MCF 10A (cell line): ENCODE results near the gene RPTOR. TPM values are rescaled to one million over a fixed set of nuclear protein-coding genes. Genes with fewer than 3 reads are reported as not detected.

Source experiments
- BruUV-seq: library from RNA; stranded (reverse); fragments of 400-500 nt; replicated peaks from 2 replicates; lab custom pipeline; 2021; lab: Mats Ljungman, UMichigan
- CTCF ChIA-PET: fragments of 300-600 bp; sonication (Branson Sonifier 250); formaldehyde crosslinking; extraction: SDS; loops from one replicate; lab custom pipeline; 2021; ENCODE audit warnings: antibody characterized with exemption, inconsistent platforms; lab: Yijun Ruan, JAX
- POLR2A ChIA-PET: fragments of 300-600, 350-650 bp; sonication (Branson Sonifier 250); formaldehyde crosslinking; extraction: SDS; loops from one replicate; lab custom pipeline; 2020; ENCODE audit warnings: antibody characterized with exemption, inconsistent platforms; lab: Yijun Ruan, JAX
- DNase-seq: peaks from one replicate; pipeline ENCODE4 v3.0.0-alpha.2; 2018; ENCODE audit not compliant: unreplicated experiment
- H3K27ac Mint-ChIP-seq: one replicate; pipeline ENCODE4 v1.8.0; 2022; ENCODE audit warnings: mild to moderate bottlenecking, low read depth, mixed read lengths; ENCODE audit not compliant: unreplicated experiment
- H3K27me3 Mint-ChIP-seq: one replicate; pipeline ENCODE4 v1.8.0; 2022; ENCODE audit warnings: mixed read lengths; ENCODE audit not compliant: insufficient read depth, unreplicated experiment
- H3K36me3 Mint-ChIP-seq: one replicate; pipeline ENCODE4 v1.8.0; 2022; ENCODE audit warnings: mild to moderate bottlenecking, moderate library complexity, mixed read lengths; ENCODE audit not compliant: insufficient read depth, unreplicated experiment
- H3K4me1 Mint-ChIP-seq: one replicate; pipeline ENCODE4 v1.8.0; 2022; ENCODE audit warnings: mixed read lengths; ENCODE audit not compliant: insufficient read depth, unreplicated experiment
- H3K4me3 Mint-ChIP-seq: one replicate; pipeline ENCODE4 v1.8.0; 2022; ENCODE audit warnings: mild to moderate bottlenecking, moderate library complexity, mixed read lengths; ENCODE audit not compliant: unreplicated experiment
- H3K9me3 Mint-ChIP-seq: one replicate; pipeline ENCODE4 v1.8.0; 2022; ENCODE audit warnings: mixed read lengths; ENCODE audit not compliant: unreplicated experiment
- CTCF ChIP-seq: fragments of 200-600 bp; IDR thresholded peaks from one replicate; pipeline ENCODE4 v1.8.0; 2022; ENCODE audit warnings: antibody characterized with exemption, mild to moderate bottlenecking; ENCODE audit not compliant: unreplicated experiment
- intact Hi-C: fragments of 100-400 bp; cut with micrococcal nuclease; formaldehyde crosslinking; loops from 2 replicates; pipeline ENCODE4 v1.14.1; 2022
- total RNA-seq: library from RNA; stranded (reverse); gene quantifications from 2 replicates; pipeline ENCODE4 v1.2.3, GENCODE V29; 2022

Gene RPTOR
- total RNA-seq, 1 experiment from 2014 or later, result 41.3 TPM

GRCh38 chr17:80905586-80906230 lies 361.1 kb downstream of the RPTOR start:
- ChIA-PET POLR2A (no interaction called here), CTCF (interaction anchor here (0.6 to 1.2 kb wide), 4 partner anchors 10 to 194 kb away, joined by 3 to 4 read pairs (median 4); no protein-coding TSS in a partner anchor)
- Mint-ChIP-seq H3K4me3 (no peak overlapping the region), H3K36me3 (peaks cover 20% of the 10 kb centered on the region), H3K4me1 (peaks cover 15% of the 10 kb centered on the region), H3K27ac (no peak overlapping the region), H3K27me3 (no peaks in the 10 kb centered on the region), H3K9me3 (no peaks in the 10 kb centered on the region)
- TF ChIP-seq CTCF, result no peak
- BruUV-seq, result no TSS peak
- intact Hi-C loops, result no loop called here
- no peak for DNase-seq

GRCh38 chr17:80906364-80907259 lies 362.0 kb downstream of the RPTOR start:
- no peak overlapping the region for H3K27ac Mint-ChIP-seq
- no peaks in the 10 kb centered on the region for H3K27me3 Mint-ChIP-seq
- peaks cover 6% of the 10 kb centered on the region for H3K4me1 Mint-ChIP-seq
- H3K9me3 Mint-ChIP-seq, result no peaks in the 10 kb centered on the region
- intact Hi-C loops, result no loop called here
- no peak for TF ChIP-seq CTCF
- CTCF ChIA-PET, result interaction anchor here (0.7 to 1.2 kb wide), 3 partner anchors 8 to 14 kb away, joined by 3 to 4 read pairs (median 3); no protein-coding TSS in a partner anchor
- BruUV-seq, result no TSS peak
- H3K4me3 Mint-ChIP-seq, result no peak overlapping the region
- no peak for DNase-seq
- POLR2A ChIA-PET, result interaction anchor here (0.6 kb wide), 1 partner anchor 241 kb away, joined by 3 read pairs; no protein-coding TSS in a partner anchor
- peaks cover 23% of the 10 kb centered on the region for H3K36me3 Mint-ChIP-seq

GRCh38 chr17:80907281-80907680 lies 362.6 kb downstream of the RPTOR start:
- no TSS peak for BruUV-seq
- no peaks in the 10 kb centered on the region for H3K9me3 Mint-ChIP-seq
- intact Hi-C loops, result no loop called here
- no peak overlapping the region for H3K27ac Mint-ChIP-seq
- TF ChIP-seq CTCF, result no peak
- DNase-seq, result no peak
- CTCF ChIA-PET, result interaction anchor here (0.7 kb wide), 1 partner anchor 9 kb away, joined by 3 read pairs; no protein-coding TSS in a partner anchor
- peaks cover 24% of the 10 kb centered on the region for H3K36me3 Mint-ChIP-seq
- H3K4me3 Mint-ChIP-seq, result no peak overlapping the region
- POLR2A ChIA-PET, result interaction anchor here (0.6 kb wide), 1 partner anchor 242 kb away, joined by 3 read pairs; no protein-coding TSS in a partner anchor
- no peaks in the 10 kb centered on the region for H3K4me1 Mint-ChIP-seq
- H3K27me3 Mint-ChIP-seq, result no peaks in the 10 kb centered on the region

- Mint-ChIP-seq H3K36me3 (peaks cover 30% of the 10 kb centered on the region), H3K4me3 (no peak overlapping the region), H3K27me3 (no peaks in the 10 kb centered on the region), H3K27ac (no peak overlapping the region), H3K9me3 (no peaks in the 10 kb centered on the region), H3K4me1 (no peaks in the 10 kb centered on the region)
- CTCF ChIA-PET, result no interaction called here
- POLR2A ChIA-PET, result interaction anchor here (1.1 kb wide), 1 partner anchor 16 kb away, joined by 5 read pairs; no protein-coding TSS in a partner anchor
- BruUV-seq, result no TSS peak
- no peak for TF ChIP-seq CTCF
- no peak for DNase-seq
- intact Hi-C loops, result no loop called here
These were observed 363.6 kb downstream of the RPTOR start for GRCh38 chr17:80908211-80908610.
